K562 (cell line): Measurements from ENCODE around the gene CTBP2. TPM values are rescaled to one million over a fixed set of nuclear protein-coding genes. Genes with fewer than 3 reads are reported as not detected.

Experiments used
- ATAC-seq: fragments of 200-7000 bp; cut with Tn5 transposase; 3 replicates; pipeline ENCODE4 v1.9.1; 2020; ENCODE audit warnings: moderate library complexity
- BruUV-seq: library from RNA; stranded (reverse); fragments of 400-500 nt; replicated peaks from 2 replicates; lab custom pipeline; 2021; lab: Mats Ljungman, UMichigan
- CTCF ChIA-PET: fragments of 300-600 bp; formaldehyde crosslinking; extraction: SDS; loops from one replicate; lab custom pipeline; 2021; ENCODE audit warnings: low intra/inter-chr PET ratio; lab: Yijun Ruan, JAX
- POLR2A ChIA-PET: fragments of 300-600, 350-650 bp; sonication (Branson Sonifier 250); formaldehyde crosslinking; extraction: SDS; loops from one replicate; lab custom pipeline; 2021; ENCODE audit warnings: antibody characterized with exemption, inconsistent platforms; lab: Yijun Ruan, JAX
- DNase-seq, 4 experiments: peaks; one replicate each; pipeline versions ENCODE4 v3.0.0 to v3.0.0-alpha.2; 2011 to 2018; ENCODE audit warnings: low spot score in 3 of 4, mixed read lengths in 3 of 4; ENCODE audit errors: extremely low read depth in 1 of 4
- FAIRE-seq: peaks from 2 replicates; lab custom pipeline; 2011; peaks lifted over from hg19 to GRCh38; lab: Jason Lieb, UNC
- H2AFZ ChIP-seq: 2 replicates; pipeline ENCODE4 v1.6.0; 2011; ENCODE audit warnings: low read depth, low read length, control low read depth, inconsistent platforms
- H3K27ac ChIP-seq: fragments of 200-600 bp; 3 replicates; pipeline ENCODE4 v1.8.0; 2011; ENCODE audit warnings: low read depth, mild to moderate bottlenecking, control low read depth, inconsistent platforms, low read length, moderate library complexity, mixed read lengths; ENCODE audit errors: extremely low read depth
- H3K27me3 ChIP-seq, 2 experiments: fragments of 300-600 bp in 1 of 2; 2 replicates in 1 of 2; 3 replicates in 1 of 2; pipeline versions ENCODE4 v1.6.0 to v1.8.0; 2011; ENCODE audit warnings: inconsistent platforms in 2 of 2, low read length in 2 of 2, mild to moderate bottlenecking in 1 of 2, mixed read lengths in 1 of 2, moderate library complexity in 1 of 2; ENCODE audit not compliant: control insufficient read depth in 2 of 2, insufficient read depth in 2 of 2
- H3K36me3 ChIP-seq: fragments of 300-600 bp; 3 replicates; pipeline ENCODE4 v1.8.0; 2011; ENCODE audit warnings: mild to moderate bottlenecking, low read length, inconsistent platforms; ENCODE audit not compliant: control insufficient read depth, insufficient read depth
- H3K4me1 ChIP-seq, 2 experiments: fragments of 200-600 bp in 1 of 2; replicated peaks in 1 of 2; 2 replicates in 1 of 2; 3 replicates in 1 of 2; pipeline versions ENCODE4 v1.5.1 to v1.8.0; 2011; ENCODE audit warnings: inconsistent platforms in 2 of 2, low read length in 2 of 2, mild to moderate bottlenecking in 1 of 2, mixed read lengths in 1 of 2, moderate library complexity in 1 of 2; ENCODE audit not compliant: control insufficient read depth in 2 of 2, insufficient read depth in 2 of 2
- H3K4me2 ChIP-seq: 2 replicates; pipeline ENCODE4 v1.6.1; 2011; ENCODE audit warnings: low read length, control low read depth, inconsistent platforms, mixed read lengths; ENCODE audit not compliant: insufficient read depth
- H3K4me3 ChIP-seq: fragments of 200-600 bp; sonication (generic), shearing (Covaris generic); 2 replicates; pipeline ENCODE4 v1.5.1; 2016; ENCODE audit warnings: control low read depth, inconsistent platforms
- H3K79me2 ChIP-seq: fragments of 200-600 bp; 3 replicates; pipeline ENCODE4 v1.8.0; 2011; ENCODE audit warnings: low read length, inconsistent platforms; ENCODE audit not compliant: control insufficient read depth, insufficient read depth
- H3K9ac ChIP-seq, 2 experiments: 2 replicates each; pipeline versions ENCODE4 v1.6.0 to v1.6.1; 2011; ENCODE audit warnings: low read depth in 2 of 2, low read length in 2 of 2, control low read depth in 1 of 2, inconsistent platforms in 1 of 2, mild to moderate bottlenecking in 1 of 2, mixed read lengths in 1 of 2; ENCODE audit not compliant: insufficient read depth in 1 of 2
- H3K9me1 ChIP-seq: one replicate; pipeline ENCODE4 v1.6.0; 2011; ENCODE audit warnings: inconsistent platforms, mild to moderate bottlenecking, low read length, moderate library complexity; ENCODE audit not compliant: control insufficient read depth, insufficient read depth
- H3K9me3 ChIP-seq: replicated peaks from 2 replicates; pipeline ENCODE4 v1.5.1; 2011; ENCODE audit warnings: low read depth, low read length, inconsistent platforms; ENCODE audit not compliant: control insufficient read depth, insufficient read depth
- H4K20me1 ChIP-seq: replicated peaks from 2 replicates; pipeline ENCODE4 v1.6.1; 2011; ENCODE audit warnings: low read length, inconsistent platforms, mixed read lengths; ENCODE audit not compliant: control insufficient read depth, insufficient read depth
- ELF2 ChIP-seq: fragments of 250-450 bp; sonication (Bioruptor Pico); IDR thresholded peaks from 2 replicates; pipeline ENCODE4 v1.5.0; 2021; ENCODE audit warnings: mild to moderate bottlenecking
- FOXJ2 ChIP-seq: fragments of 200-800 bp; sonication (Bioruptor generic); IDR thresholded peaks from 2 replicates; pipeline ENCODE4 v1.6.1; 2016; ENCODE audit warnings: missing genetic modification characterization, missing compliant biosample characterization
- HDAC6 ChIP-seq: IDR thresholded peaks from 2 replicates; pipeline ENCODE4 v1.6.1; 2012; ENCODE audit warnings: low read depth, mild to moderate bottlenecking, control low read depth, inconsistent platforms, low read length, moderate library complexity
- HDGF ChIP-seq: fragments of 450-650 bp; IDR thresholded peaks from 2 replicates; pipeline ENCODE4 v1.6.1; 2016
- POLR2G ChIP-seq: fragments of 200-400 bp; formaldehyde crosslinking; IDR thresholded peaks from 2 replicates; pipeline ENCODE4 v1.6.1; 2017; ENCODE audit warnings: low read depth, mild to moderate bottlenecking, antibody characterized with exemption, low read length, moderate library complexity
- RBM22 ChIP-seq: fragments of 200-400 bp; formaldehyde crosslinking; IDR thresholded peaks from 2 replicates; pipeline ENCODE4 v1.6.1; 2018; ENCODE audit warnings: low read length, low read depth; ENCODE audit not compliant: poor library complexity, severe bottlenecking
- TCF3 ChIP-seq: sonication (generic); formaldehyde crosslinking; IDR thresholded peaks from 2 replicates; pipeline ENCODE4 v1.4.0; 2020; ENCODE audit warnings: mild to moderate bottlenecking, missing genetic modification reagents
- THRAP3 ChIP-seq: fragments of 450-650 bp; IDR thresholded peaks from 2 replicates; pipeline ENCODE4 v1.6.1; 2016; ENCODE audit warnings: mild to moderate bottlenecking, inconsistent platforms, borderline replicate concordance
- TSC22D4 ChIP-seq: fragments of 450-650 bp; IDR thresholded peaks from 2 replicates; pipeline ENCODE4 v1.6.1; 2016; ENCODE audit warnings: missing genetic modification characterization, missing biosample characterization, control low read depth
- U2AF2 ChIP-seq: fragments of 200-400 bp; formaldehyde crosslinking; optimal IDR thresholded peaks from 2 replicates; pipeline ENCODE3; 2017; ENCODE audit warnings: low read depth, mild to moderate bottlenecking, low read length
- WGBS: fragments of 100-300 bp; shearing (Covaris generic); methylation state at CpG from one replicate; pipeline ENCODE4 v1.1.6; 2016; ENCODE audit warnings: low coverage, mixed read lengths; ENCODE audit not compliant: insufficient coverage; ENCODE audit errors: missing lambda C conversion rate; 5-methylcytosine and 5-hydroxymethylcytosine counted together
- in situ Hi-C: fragments of 300-500 bp; cut with MboI; formaldehyde crosslinking; loops from 4 replicates; pipeline ENCODE4 v1.15.0; 2018; ENCODE audit warnings: inconsistent platforms, mixed read lengths
- intact Hi-C: fragments of 100-400 bp; cut with micrococcal nuclease; formaldehyde crosslinking; loops from 2 replicates; pipeline ENCODE4 v1.14.2; 2022
- polyA plus RNA-seq, 8 experiments: library from polyadenylated mRNA; depleted of rRNA in 4 of 8; stranded (reverse) in 5 of 8; unstranded in 3 of 8; fragments of >200 nt; fragmentation: Nextera tagmentation in 2 of 8; fragmentation: Illumina TruSeq in 1 of 8; extraction: Ambion mirVana in 2 of 8; extraction: Trizol in 1 of 8; gene quantifications; 2 replicates each; pipeline versions ENCODE4 v1.2.1 to v1.2.3, GENCODE V29; 2011 to 2014; ENCODE audit warnings: inconsistent platforms in 1 of 8, missing spikeins in 1 of 8
- total RNA-seq, 7 experiments: library from RNA; depleted of rRNA in 6 of 7; stranded (reverse); fragments of >200 nt in 6 of 7; fragmentation: Illumina TruSeq in 2 of 7; extraction: Trizol in 2 of 7; gene quantifications; 2 replicates each; pipeline versions ENCODE4 v1.2.1 to v1.2.3, GENCODE V29; 2011 to 2021; ENCODE audit warnings: low replicate concordance in 1 of 7

Gene CTBP2
- total and polyA plus RNA-seq, 9 of the 15 experiments (the other 6 are each of a cell fraction or from before 2014, with no cell fraction given), result 1.3 to 8.8 (median 5.1) TPM

DNA sequence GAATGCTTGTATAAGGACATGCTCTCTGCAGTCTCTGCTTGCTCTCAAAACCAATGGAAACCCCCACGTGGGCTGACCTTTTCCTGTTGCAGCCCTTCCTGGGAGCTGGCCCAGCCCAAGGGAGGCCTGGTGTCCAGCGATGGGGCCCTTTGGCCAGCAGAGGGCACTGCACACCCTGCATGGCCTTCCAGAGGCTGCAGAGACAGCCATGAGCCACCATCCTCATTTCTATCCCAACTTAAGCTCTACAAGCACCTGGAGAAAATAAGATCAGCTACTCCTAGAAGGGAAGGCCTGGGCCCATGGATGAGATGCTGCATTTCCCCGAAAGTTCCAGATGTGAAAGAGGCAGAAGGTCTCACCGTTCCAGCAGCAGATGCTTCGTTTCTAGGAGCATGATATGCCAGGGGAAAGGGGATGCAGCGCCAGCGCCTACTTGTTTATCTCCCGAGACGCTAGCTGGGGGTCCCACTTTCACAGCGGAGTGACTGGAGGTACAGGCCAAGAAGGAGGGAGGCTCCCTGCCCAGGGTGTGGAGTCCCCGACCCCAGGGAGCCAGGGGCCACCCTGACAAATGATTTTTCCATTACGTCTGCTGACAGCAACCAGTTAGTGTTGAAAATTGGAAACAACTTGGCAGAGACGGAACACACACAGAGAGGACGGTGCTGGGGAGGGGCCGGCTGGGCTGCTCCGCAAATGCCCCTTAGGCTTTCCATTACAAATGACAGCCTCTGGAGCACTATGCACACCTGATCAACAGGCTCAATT, 112.1 kb downstream of the CTBP2 start (continued):
- 0 out of 2 replicates have a peak, but pooled peaks have one; percentile 10 for TF ChIP-seq TCF3
- TF ChIP-seq HDGF, result no peak
- no peak for TF ChIP-seq THRAP3
- peak; percentile 18; the same call in 1 of the 2 replicates for TF ChIP-seq FOXJ2 (tag)
- TF ChIP-seq U2AF2, result no peak
- no peak for TF ChIP-seq TSC22D4
- 0 out of 2 replicates have a peak, but pooled peaks have one; percentile 34 for TF ChIP-seq ELF2 (CRISPR knock-in tag)
- TF ChIP-seq, all 486 proteins: peak for 29

DNA sequence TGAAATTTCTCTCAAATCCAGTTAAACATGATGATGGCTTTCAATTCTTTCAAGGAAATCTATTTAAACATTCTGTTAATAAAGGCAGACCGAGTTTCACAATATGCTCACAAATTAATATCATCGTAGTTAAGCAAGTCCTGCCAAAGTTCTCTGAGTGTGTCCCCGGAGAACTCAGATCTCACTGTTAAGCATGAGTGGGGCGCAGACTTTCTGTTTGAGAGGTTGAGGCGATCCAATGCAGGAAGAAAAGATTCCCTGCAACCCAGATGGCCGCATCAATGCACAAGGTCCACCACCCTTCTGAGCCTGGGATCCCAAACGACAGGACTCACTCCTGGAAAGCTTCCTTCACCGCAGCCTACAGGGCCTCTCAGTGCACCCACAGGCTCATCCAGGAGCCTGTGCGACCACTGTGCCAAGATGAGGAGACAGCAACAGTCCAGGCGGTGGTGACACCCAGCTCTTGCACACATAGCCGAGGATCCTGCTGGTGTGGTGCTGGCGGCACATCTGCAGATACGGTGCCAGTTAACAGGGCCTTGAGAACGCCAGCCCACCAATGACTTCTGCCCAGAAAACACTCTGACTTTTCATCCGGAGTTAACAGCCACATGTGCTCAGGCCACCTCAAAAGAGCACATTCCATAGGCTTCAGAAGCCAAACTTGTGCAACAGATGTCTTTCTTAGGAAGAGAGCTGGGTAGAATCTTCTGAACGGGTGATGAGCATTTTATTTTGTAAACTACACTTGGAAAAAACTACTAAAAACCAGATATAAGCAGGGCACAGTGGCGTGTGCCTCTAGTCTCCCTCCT, 116.3 kb downstream of the CTBP2 start:
- Histone ChIP-seq H3K27ac (no peak overlapping the region), H3K4me3 (no peak overlapping the region), H3K9ac (no peak overlapping the region), H3K9me3 (no peaks in the 10 kb centered on the region), H3K9me1 (peaks cover 1% of the 10 kb centered on the region), H3K4me2 (no peak overlapping the region), H3K36me3 (peaks cover 23% of the 10 kb centered on the region; the same call in 2 of the 3 replicates), H3K27me3 (no peaks in the 10 kb centered on the region), H2AFZ (no peak overlapping the region), H4K20me1 (peaks cover 11% of the 10 kb centered on the region; the same call in 1 of the 2 replicates), H3K4me1 (peaks cover 20 to 30% of the 10 kb centered on the region in 2 experiments; a peak in 4 of 5 replicates), H3K79me2 (peaks cover 67% of the 10 kb centered on the region)
- POLR2A ChIA-PET, result interaction anchor here (1.5 to 2.6 kb wide), 4 partner anchors 92 to 103 kb away, joined by 3 to 24 read pairs (median 6); partner anchors contain the start of gene ZRANB1
- FAIRE-seq (no peak), ATAC-seq (no peak), DNase-seq (peak; percentile 0 to 1 (median 0))
- intact Hi-C loops (loop anchor here (10.0 kb wide), 3 partner anchors 249 to 581 kb away; partner anchors contain the start of gene EEF1AKMT2), in situ Hi-C loops (loop anchor here (10.0 to 25.0 kb wide), 4 partner anchors 129 to 782 kb away; partner anchors contain the start of gene FAM53B)
- no peak for TF ChIP-seq HDAC6
- peak; percentile 52; the same call in 1 of the 2 replicates for TF ChIP-seq POLR2G
- peak; percentile 62 for TF ChIP-seq RBM22
- CTCF ChIA-PET, result no interaction called here
- WGBS, result 91% methylated on average over 12 of the region's 17 CpGs
- no TSS peak for BruUV-seq
